ENCODE measurements around the gene GPHA2. TPM values are rescaled to one million over a fixed set of nuclear protein-coding genes. Genes with fewer than 3 reads are reported as not detected.
A peak's percentile ranks its signal among the peaks of the same experiment; 100 is the strongest.
"Not testable (repeated sequence)": the region's sequence is repeated elsewhere in the genome, so short reads cannot be mapped to it uniquely, and the experiment has no call there.

GPHA2 gene
- total RNA-seq, result not detected
- polyA plus RNA-seq, result under 1 TPM in 1 of 2 donors, not detected in 1; 0.43 TPM
- long read RNA-seq, donor 1, result 0 reads
- long read RNA-seq, donor 2, result 0 reads

GRCh38 chr11:64935359-64936081 lies at the start of gene GPHA2:
Gene GPHA2, minus strand, starts transcription at chr11:64935893. Its CDS starts 433 bp downstream, at chr11:64935460.
- H3K27ac ChIP-seq (ENCODE audit: low read depth in 1 of 2, low read length in 2 of 2), result no peak within 1 kb of the TSS
- DNase-seq, result no peak

GRCh38 chr11:64983339-64983738 lies 47.6 kb upstream of the GPHA2 start:
- H3K4me3 ChIP-seq (ENCODE audit: low read length in 2 of 2); H3K27me3 ChIP-seq (ENCODE audit: control insufficient read depth in 1 of 2, insufficient read depth in 2 of 2, low read length in 1 of 2); intact Hi-C loops (cut with DNase I); H3K9me3 ChIP-seq (ENCODE audit: control insufficient read depth, low read length); ATAC-seq (ENCODE audit: low FRiP score); H3K4me1 ChIP-seq (ENCODE audit: control insufficient read depth in 1 of 2, insufficient read depth in 2 of 2, low read length in 2 of 2); H3K36me3 ChIP-seq (ENCODE audit: control insufficient read depth in 1 of 2, insufficient read depth in 2 of 2, low read length in 1 of 2); DNase-seq; H3K27ac ChIP-seq (ENCODE audit: low read depth in 1 of 2, low read length in 2 of 2): not testable (repeated sequence)
- 71 to 83% methylated on average over 4 to 5 of the region's 5 CpGs for WGBS, 2 donors

More at GRCh38 chr11:64935359-64936081, at the start of gene GPHA2:
- no peak within 1 kb of the TSS for H3K4me3 ChIP-seq (ENCODE audit: low read length in 2 of 2)
- intact Hi-C loops (cut with DNase I), result no loop called here
- no peaks in the 10 kb centered on the region for H3K4me1 ChIP-seq (ENCODE audit: control insufficient read depth in 1 of 2, insufficient read depth in 2 of 2, low read length in 2 of 2)
- 45 to 49% methylated on average over 14 of the region's 14 CpGs for WGBS, 2 donors
- no peaks in the 10 kb centered on the region for H3K27me3 ChIP-seq (ENCODE audit: control insufficient read depth in 1 of 2, insufficient read depth in 2 of 2, low read length in 1 of 2)
- peaks cover 0 to 8% of the 10 kb centered on the region in 2 donors for H3K36me3 ChIP-seq (ENCODE audit: control insufficient read depth in 1 of 2, insufficient read depth in 2 of 2, low read length in 1 of 2)
- no peaks in the 10 kb centered on the region for H3K9me3 ChIP-seq (ENCODE audit: control insufficient read depth, low read length)
- no peak for ATAC-seq (ENCODE audit: low FRiP score)

DNA sequence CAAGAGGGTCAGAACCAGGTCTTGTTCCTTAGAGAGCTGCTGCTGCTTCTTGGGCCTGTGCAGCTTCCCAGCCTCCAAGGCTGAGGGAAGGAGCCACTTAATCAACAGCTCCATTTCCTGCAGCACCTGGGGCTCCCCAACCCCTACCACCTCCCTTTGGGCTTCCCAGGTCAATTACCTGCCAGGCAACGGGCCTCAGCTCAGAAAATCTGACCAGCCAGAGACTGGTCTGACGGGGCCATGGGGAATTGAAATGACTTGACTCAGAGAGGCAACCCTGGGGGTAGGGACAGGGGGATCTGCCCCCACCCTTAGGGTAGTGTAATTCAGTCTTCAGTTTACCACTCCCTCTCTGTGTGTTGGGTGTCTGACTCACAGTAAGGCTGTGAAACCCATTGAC lies 41.0 kb upstream of the GPHA2 start:
- ATAC-seq (ENCODE audit: low FRiP score) (no peak), DNase-seq (peak in 1 of 2 donors; percentile 25)
- H3K27me3 ChIP-seq (ENCODE audit: control insufficient read depth in 1 of 2, insufficient read depth in 2 of 2, low read length in 1 of 2), result no peaks in the 10 kb centered on the region
- no peaks in the 10 kb centered on the region for H3K36me3 ChIP-seq (ENCODE audit: control insufficient read depth in 1 of 2, insufficient read depth in 2 of 2, low read length in 1 of 2)
- 66 to 75% methylated on average over 2 of the region's 2 CpGs for WGBS, 2 donors
- H3K4me3 ChIP-seq (ENCODE audit: low read length in 2 of 2), result no peak overlapping the region
- H3K27ac ChIP-seq (ENCODE audit: low read depth in 1 of 2, low read length in 2 of 2), result no peak overlapping the region
- H3K9me3 ChIP-seq (ENCODE audit: control insufficient read depth, low read length), result no peaks in the 10 kb centered on the region
- intact Hi-C loops (cut with DNase I), result no loop called here
- no peaks in the 10 kb centered on the region for H3K4me1 ChIP-seq (ENCODE audit: control insufficient read depth in 1 of 2, insufficient read depth in 2 of 2, low read length in 2 of 2)

GRCh38 chr11:64974124-64974523 lies 38.4 kb upstream of the GPHA2 start:
- Histone ChIP-seq H3K4me3 (ENCODE audit: low read length in 2 of 2) (no peak overlapping the region), H3K9me3 (ENCODE audit: control insufficient read depth, low read length) (no peaks in the 10 kb centered on the region), H3K27me3 (ENCODE audit: control insufficient read depth in 1 of 2, insufficient read depth in 2 of 2, low read length in 1 of 2) (no peaks in the 10 kb centered on the region), H3K4me1 (ENCODE audit: control insufficient read depth in 1 of 2, insufficient read depth in 2 of 2, low read length in 2 of 2) (no peaks in the 10 kb centered on the region), H3K27ac (ENCODE audit: low read depth in 1 of 2, low read length in 2 of 2) (no peak overlapping the region), H3K36me3 (ENCODE audit: control insufficient read depth in 1 of 2, insufficient read depth in 2 of 2, low read length in 1 of 2) (no peaks in the 10 kb centered on the region)
- DNase-seq (no peak), ATAC-seq (ENCODE audit: low FRiP score) (no peak)
- intact Hi-C loops (cut with DNase I), result no loop called here
- 80 to 81% methylated on average over 5 of the region's 5 CpGs for WGBS, 2 donors

GRCh38 chr11:64971421-64972233 lies 35.9 kb upstream of the GPHA2 start, which contains the start of gene MAJIN:
Gene MAJIN, minus strand, starts transcription at chr11:64972108. Its CDS starts 12,703 bp downstream, at chr11:64959405.
- DNase-seq, result peak; percentile 90 to 96

DNA sequence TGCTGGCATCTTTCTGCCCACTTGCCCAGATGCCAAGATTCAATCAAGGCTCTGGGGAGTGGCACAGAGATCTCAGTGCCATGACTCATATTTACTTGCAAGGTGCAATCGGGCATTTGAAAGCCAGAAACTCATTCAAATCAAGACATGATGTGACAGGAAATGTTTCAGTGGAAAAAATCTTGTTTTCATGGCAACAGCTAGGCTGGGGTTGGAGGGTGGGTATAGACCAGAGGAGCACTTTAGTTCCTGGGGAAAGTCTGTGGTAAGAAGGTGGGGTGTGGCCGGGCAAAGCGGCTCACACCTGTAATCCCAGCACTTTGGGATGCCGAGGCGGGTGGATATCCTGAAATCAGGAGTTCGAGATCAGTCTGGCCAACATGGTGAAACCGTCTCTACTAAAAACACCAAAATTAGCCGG lies 35.0 kb upstream of the GPHA2 start:
- no peak for ATAC-seq (ENCODE audit: low FRiP score)
- intact Hi-C loops (cut with DNase I), result no loop called here
- Histone ChIP-seq H3K4me3 (ENCODE audit: low read length in 2 of 2) (no peak overlapping the region), H3K27ac (ENCODE audit: low read depth in 1 of 2, low read length in 2 of 2) (no peak overlapping the region), H3K4me1 (ENCODE audit: control insufficient read depth in 1 of 2, insufficient read depth in 2 of 2, low read length in 2 of 2) (no peaks in the 10 kb centered on the region), H3K36me3 (ENCODE audit: control insufficient read depth in 1 of 2, insufficient read depth in 2 of 2, low read length in 1 of 2) (no peaks in the 10 kb centered on the region), H3K27me3 (ENCODE audit: control insufficient read depth in 1 of 2, insufficient read depth in 2 of 2, low read length in 1 of 2) (no peaks in the 10 kb centered on the region), H3K9me3 (ENCODE audit: control insufficient read depth, low read length) (no peaks in the 10 kb centered on the region)
- 83 to 85% methylated on average over 8 of the region's 8 CpGs for WGBS, 2 donors
- DNase-seq, result no peak

More at GRCh38 chr11:64971421-64972233, 35.9 kb upstream of the GPHA2 start, which contains the start of gene MAJIN:
- Histone ChIP-seq H3K4me1 (ENCODE audit: control insufficient read depth in 1 of 2, insufficient read depth in 2 of 2, low read length in 2 of 2) (no peaks in the 10 kb centered on the region), H3K9me3 (ENCODE audit: control insufficient read depth, low read length) (no peaks in the 10 kb centered on the region), H3K4me3 (ENCODE audit: low read length in 2 of 2) (no peak within 1 kb of the TSS), H3K36me3 (ENCODE audit: control insufficient read depth in 1 of 2, insufficient read depth in 2 of 2, low read length in 1 of 2) (no peaks in the 10 kb centered on the region), H3K27me3 (ENCODE audit: control insufficient read depth in 1 of 2, insufficient read depth in 2 of 2, low read length in 1 of 2) (no peaks in the 10 kb centered on the region), H3K27ac (ENCODE audit: low read depth in 1 of 2, low read length in 2 of 2) (no peak within 1 kb of the TSS)
- intact Hi-C loops (cut with DNase I), result no loop called here
- 13 to 18% methylated on average over 66 to 69 of the region's 69 CpGs for WGBS, 2 donors
- ATAC-seq (ENCODE audit: low FRiP score), result peak; percentile 91

DNA sequence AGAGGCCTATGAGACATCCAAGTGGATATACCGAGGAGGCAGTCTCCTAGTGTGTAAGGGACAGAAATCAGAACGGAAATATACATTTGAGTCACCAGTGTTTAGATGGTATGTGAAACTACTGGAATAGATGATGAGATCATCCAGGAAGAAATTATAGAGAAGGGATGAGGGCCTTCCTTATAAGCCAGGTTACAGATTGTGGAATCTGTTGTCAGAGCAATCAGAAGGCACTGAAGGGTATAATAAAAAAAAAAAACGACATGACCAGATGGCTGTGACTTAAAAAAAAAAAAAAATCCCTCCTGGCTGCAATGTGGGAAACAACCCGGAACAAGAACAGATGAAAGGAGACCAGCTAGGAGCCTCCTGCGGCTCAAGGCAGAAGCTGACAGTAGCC lies 33.5 kb upstream of the GPHA2 start:
- WGBS, 2 donors, result 52 to 60% methylated on average over 5 of the region's 5 CpGs
- ATAC-seq (ENCODE audit: low FRiP score), result no peak
- H3K4me3 ChIP-seq (ENCODE audit: low read length in 2 of 2), result no peak overlapping the region
- H3K4me1 ChIP-seq (ENCODE audit: control insufficient read depth in 1 of 2, insufficient read depth in 2 of 2, low read length in 2 of 2), result no peaks in the 10 kb centered on the region
- H3K27me3 ChIP-seq (ENCODE audit: control insufficient read depth in 1 of 2, insufficient read depth in 2 of 2, low read length in 1 of 2), result no peaks in the 10 kb centered on the region
- H3K9me3 ChIP-seq (ENCODE audit: control insufficient read depth, low read length), result no peaks in the 10 kb centered on the region
- intact Hi-C loops (cut with DNase I), result no loop called here
- no peak for DNase-seq
- H3K36me3 ChIP-seq (ENCODE audit: control insufficient read depth in 1 of 2, insufficient read depth in 2 of 2, low read length in 1 of 2), result no peaks in the 10 kb centered on the region
- H3K27ac ChIP-seq (ENCODE audit: low read depth in 1 of 2, low read length in 2 of 2), result no peak overlapping the region

- no peaks in the 10 kb centered on the region for H3K27me3 ChIP-seq (ENCODE audit: control insufficient read depth in 1 of 2, insufficient read depth in 2 of 2, low read length in 1 of 2)
- H3K36me3 ChIP-seq (ENCODE audit: control insufficient read depth in 1 of 2, insufficient read depth in 2 of 2, low read length in 1 of 2), result no peaks in the 10 kb centered on the region
- no peak overlapping the region for H3K4me3 ChIP-seq (ENCODE audit: low read length in 2 of 2)
- WGBS, 2 donors, result 94 to 95% methylated on average over 3 of the region's 3 CpGs
- intact Hi-C loops (cut with DNase I), result no loop called here
- ATAC-seq (ENCODE audit: low FRiP score) (no peak), DNase-seq (no peak)
- H3K4me1 ChIP-seq (ENCODE audit: control insufficient read depth in 1 of 2, insufficient read depth in 2 of 2, low read length in 2 of 2), result no peaks in the 10 kb centered on the region
- H3K27ac ChIP-seq (ENCODE audit: low read depth in 1 of 2, low read length in 2 of 2), result no peak overlapping the region
- H3K9me3 ChIP-seq (ENCODE audit: control insufficient read depth, low read length), result no peaks in the 10 kb centered on the region
Observed at GRCh38 chr11:64967375-64967774, 31.7 kb upstream of the GPHA2 start.

Data from aorta (tissue), 5 donors.